Stimulated activated memory B cell treated with anti-CD40 and anti-IgM and Interleukin-4, amounts not matched to agents 10 μg/mL and 1 μg/mL and 100 μg/mL, for 72 hours (primary cell): ENCODE data around the gene PPP3R1.

ENCODE experiments used
- ATAC-seq: fragments of 150-1000 bp; cut with Tn5 transposase; 2 replicates; pipeline ENCODE4 v1.10.0; 2021
- H3K27ac Mint-ChIP-seq: one replicate; pipeline ENCODE4 v1.8.0; 2022; ENCODE audit warnings: mild to moderate bottlenecking, mixed read lengths
- H3K27me3 Mint-ChIP-seq: one replicate; pipeline ENCODE4 v1.8.0; 2022; ENCODE audit warnings: mixed read lengths
- H3K36me3 Mint-ChIP-seq: one replicate; pipeline ENCODE4 v1.8.0; 2022; ENCODE audit warnings: mixed read lengths
- H3K4me1 Mint-ChIP-seq: one replicate; pipeline ENCODE4 v1.8.0; 2022; ENCODE audit warnings: mixed read lengths
- H3K4me3 Mint-ChIP-seq: one replicate; pipeline ENCODE4 v1.8.0; 2022; ENCODE audit warnings: mild to moderate bottlenecking, moderate library complexity, mixed read lengths
- H3K9me3 Mint-ChIP-seq: one replicate; pipeline ENCODE4 v1.8.0; 2022; ENCODE audit warnings: mixed read lengths

The PPP3R1 gene

GRCh38 chr2:68246396-68246795, 5.9 kb downstream of the PPP3R1 start:
- Mint-ChIP-seq H3K36me3 (peaks cover 3% of the 10 kb centered on the region), H3K9me3 (no peaks in the 10 kb centered on the region), H3K4me1 (peaks cover 22% of the 10 kb centered on the region), H3K27ac (no peak overlapping the region), H3K4me3 (no peak overlapping the region), H3K27me3 (no peaks in the 10 kb centered on the region)
- no peak for ATAC-seq

GRCh38 chr2:68245672-68246071, 6.7 kb downstream of the PPP3R1 start:
- Mint-ChIP-seq H3K9me3 (no peaks in the 10 kb centered on the region), H3K4me1 (peaks cover 27% of the 10 kb centered on the region), H3K36me3 (peaks cover 2% of the 10 kb centered on the region), H3K27ac (no peak overlapping the region), H3K4me3 (no peak overlapping the region), H3K27me3 (no peaks in the 10 kb centered on the region)
- ATAC-seq, result no peak

- no peak overlapping the region for H3K27ac Mint-ChIP-seq
- no peaks in the 10 kb centered on the region for H3K9me3 Mint-ChIP-seq
- H3K4me3 Mint-ChIP-seq, result no peak overlapping the region
- no peak for ATAC-seq
- H3K27me3 Mint-ChIP-seq, result no peaks in the 10 kb centered on the region
- H3K4me1 Mint-ChIP-seq, result peaks cover 27% of the 10 kb centered on the region
- peaks cover 8% of the 10 kb centered on the region for H3K36me3 Mint-ChIP-seq
Measured at GRCh38 chr2:68245066-68245465, 7.3 kb downstream of the PPP3R1 start.

DNA sequence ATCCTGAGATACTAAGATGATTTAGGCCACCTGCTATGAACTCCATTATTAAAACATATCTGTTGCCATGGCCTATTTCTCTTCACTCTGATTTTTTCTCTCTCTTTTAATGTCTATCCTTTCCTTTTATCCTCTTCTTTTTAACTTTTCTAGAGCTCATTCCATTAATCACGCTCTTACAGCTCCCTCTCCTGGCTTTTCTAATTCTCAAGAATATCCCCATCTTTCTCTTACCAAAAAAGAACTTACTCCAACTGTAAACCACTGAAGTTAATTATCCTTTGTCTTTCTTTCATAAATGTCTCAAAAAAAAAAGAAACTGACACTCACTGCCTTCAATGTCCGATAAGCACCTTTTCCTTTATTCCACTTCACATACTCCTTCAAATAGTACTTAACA, 7.9 kb downstream of the PPP3R1 start:
- Mint-ChIP-seq H3K9me3 (no peaks in the 10 kb centered on the region), H3K4me1 (peaks cover 29% of the 10 kb centered on the region), H3K27me3 (no peaks in the 10 kb centered on the region), H3K4me3 (no peak overlapping the region), H3K36me3 (peaks cover 10% of the 10 kb centered on the region), H3K27ac (no peak overlapping the region)
- no peak for ATAC-seq

DNA sequence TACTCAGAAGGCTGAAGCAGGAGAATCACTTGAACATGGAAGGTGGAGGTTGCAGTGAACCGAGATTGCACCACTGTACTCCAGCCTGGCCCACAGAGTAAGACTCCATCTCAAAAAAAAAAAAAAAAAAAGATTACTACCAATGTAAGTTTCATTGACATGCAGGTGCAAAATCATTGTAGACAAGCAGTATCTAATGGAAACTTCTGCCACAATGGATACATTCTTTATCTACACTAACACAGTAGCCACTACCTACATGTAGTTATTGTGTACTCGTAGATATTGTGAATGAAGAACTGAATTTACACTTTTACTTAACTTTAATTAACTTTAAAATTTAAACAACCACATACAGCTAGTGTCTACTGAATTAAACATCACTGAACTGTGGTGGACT, 10.6 kb downstream of the PPP3R1 start:
- Mint-ChIP-seq H3K4me1 (peaks cover 47% of the 10 kb centered on the region), H3K36me3 (peaks cover 16% of the 10 kb centered on the region), H3K27ac (no peak overlapping the region), H3K4me3 (no peak overlapping the region), H3K9me3 (no peaks in the 10 kb centered on the region), H3K27me3 (no peaks in the 10 kb centered on the region)
- ATAC-seq, result no peak

DNA sequence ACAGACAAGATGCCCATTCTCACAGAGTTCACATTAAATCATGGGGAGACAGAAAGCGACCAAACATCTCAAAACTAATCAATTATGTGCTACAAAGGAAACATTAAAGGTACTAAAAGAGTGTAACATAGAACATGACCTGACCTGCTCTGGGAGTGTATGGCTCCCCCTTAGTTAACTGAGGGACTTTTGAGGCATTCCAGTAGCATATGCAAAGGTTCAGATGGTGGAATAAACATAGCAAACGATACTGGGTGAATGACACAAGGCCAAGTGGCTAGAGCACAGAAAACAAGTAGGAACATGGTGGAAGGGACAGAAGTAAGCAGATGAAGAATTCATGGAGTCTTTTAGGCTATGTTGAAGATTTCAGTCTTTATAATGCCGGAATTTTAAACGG, 11.9 kb downstream of the PPP3R1 start:
- ATAC-seq, result no peak
- no peak overlapping the region for H3K4me3 Mint-ChIP-seq

GRCh38 chr2:68238955-68239822, 13.1 kb downstream of the PPP3R1 start:
- Mint-ChIP-seq H3K36me3 (peaks cover 16% of the 10 kb centered on the region), H3K27me3 (no peaks in the 10 kb centered on the region), H3K9me3 (no peaks in the 10 kb centered on the region), H3K4me3 (peak overlapping the region; percentile 49), H3K27ac (peak overlapping the region; percentile 62), H3K4me1 (peaks cover 72% of the 10 kb centered on the region)
- no peak for ATAC-seq

More for the DNA sequence above, 11.9 kb downstream of the PPP3R1 start:
- peaks cover 16% of the 10 kb centered on the region for H3K36me3 Mint-ChIP-seq
- H3K27ac Mint-ChIP-seq, result no peak overlapping the region
- peaks cover 60% of the 10 kb centered on the region for H3K4me1 Mint-ChIP-seq
- no peaks in the 10 kb centered on the region for H3K9me3 Mint-ChIP-seq
- no peaks in the 10 kb centered on the region for H3K27me3 Mint-ChIP-seq

- Mint-ChIP-seq H3K4me3 (no peak overlapping the region), H3K9me3 (no peaks in the 10 kb centered on the region), H3K4me1 (peaks cover 75% of the 10 kb centered on the region), H3K27ac (peak overlapping the region; percentile 62), H3K36me3 (peaks cover 16% of the 10 kb centered on the region), H3K27me3 (no peaks in the 10 kb centered on the region)
- ATAC-seq, result no peak
Measured at GRCh38 chr2:68237976-68238580, 14.3 kb downstream of the PPP3R1 start.

DNA sequence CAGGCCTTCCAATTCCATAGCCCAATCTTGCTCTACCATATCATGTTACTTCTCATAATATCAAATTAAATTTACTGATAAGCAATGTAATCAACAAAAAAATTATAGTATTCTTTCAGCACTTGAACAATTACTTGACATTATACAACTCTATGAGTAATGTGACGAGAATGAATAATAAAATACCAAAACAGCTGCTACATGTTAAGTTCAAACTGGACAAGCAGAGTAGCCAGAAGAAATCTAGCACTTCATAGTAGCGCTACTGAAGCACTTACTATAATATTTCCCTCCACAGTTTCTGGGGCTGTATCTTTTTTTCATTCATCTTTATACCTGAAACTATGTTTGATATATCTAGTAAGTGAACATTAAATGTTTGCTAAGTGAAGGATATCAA, 14.9 kb downstream of the PPP3R1 start:
- Mint-ChIP-seq H3K9me3 (no peaks in the 10 kb centered on the region), H3K4me1 (peaks cover 80% of the 10 kb centered on the region), H3K36me3 (peaks cover 16% of the 10 kb centered on the region), H3K4me3 (no peak overlapping the region), H3K27me3 (no peaks in the 10 kb centered on the region), H3K27ac (no peak overlapping the region)
- ATAC-seq, result no peak

DNA sequence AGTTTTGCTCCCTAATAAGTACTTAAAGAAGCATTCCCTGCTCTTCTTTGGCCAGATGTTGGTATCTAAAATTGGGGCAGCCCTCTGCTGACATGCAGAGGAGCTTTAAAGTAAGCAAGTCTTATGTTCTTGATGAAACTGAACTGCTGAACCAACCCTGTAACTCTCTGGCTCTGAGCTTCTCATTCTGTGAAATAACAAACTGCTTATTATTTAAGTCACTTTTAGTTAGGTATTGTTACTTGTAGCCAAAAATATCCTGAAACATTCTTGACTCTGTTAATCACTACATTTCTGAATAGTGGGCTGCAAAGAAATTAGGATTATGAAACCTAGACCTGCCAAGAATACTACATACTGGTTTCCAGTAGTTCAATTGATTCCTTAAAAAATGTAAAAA, 15.5 kb downstream of the PPP3R1 start:
- Mint-ChIP-seq H3K4me3 (no peak overlapping the region), H3K27me3 (no peaks in the 10 kb centered on the region), H3K9me3 (no peaks in the 10 kb centered on the region), H3K27ac (no peak overlapping the region), H3K4me1 (peaks cover 83% of the 10 kb centered on the region), H3K36me3 (peaks cover 16% of the 10 kb centered on the region)
- ATAC-seq, result no peak

- peaks cover 16% of the 10 kb centered on the region for H3K36me3 Mint-ChIP-seq
- H3K4me3 Mint-ChIP-seq, result peak overlapping the region; percentile 8
- H3K9me3 Mint-ChIP-seq, result no peaks in the 10 kb centered on the region
- ATAC-seq, result peak; percentile 59
- H3K27me3 Mint-ChIP-seq, result no peaks in the 10 kb centered on the region
- peaks cover 83% of the 10 kb centered on the region for H3K4me1 Mint-ChIP-seq
- no peak overlapping the region for H3K27ac Mint-ChIP-seq
Measured at GRCh38 chr2:68236103-68236734, 16.1 kb downstream of the PPP3R1 start.

GRCh38 chr2:68235090-68235489, 17.2 kb downstream of the PPP3R1 start:
- Mint-ChIP-seq H3K27ac (no peak overlapping the region), H3K4me3 (no peak overlapping the region), H3K36me3 (peaks cover 15% of the 10 kb centered on the region), H3K4me1 (peaks cover 83% of the 10 kb centered on the region), H3K27me3 (no peaks in the 10 kb centered on the region), H3K9me3 (no peaks in the 10 kb centered on the region)
- no peak for ATAC-seq

GRCh38 chr2:68234405-68234804, 17.9 kb downstream of the PPP3R1 start:
- no peak overlapping the region for H3K4me3 Mint-ChIP-seq
- H3K27me3 Mint-ChIP-seq, result no peaks in the 10 kb centered on the region
- H3K4me1 Mint-ChIP-seq, result peaks cover 83% of the 10 kb centered on the region
- H3K27ac Mint-ChIP-seq, result no peak overlapping the region
- no peaks in the 10 kb centered on the region for H3K9me3 Mint-ChIP-seq
- no peak for ATAC-seq
- peaks cover 14% of the 10 kb centered on the region for H3K36me3 Mint-ChIP-seq

- Mint-ChIP-seq H3K9me3 (no peaks in the 10 kb centered on the region), H3K4me1 (peaks cover 88% of the 10 kb centered on the region), H3K27me3 (no peaks in the 10 kb centered on the region), H3K36me3 (peaks cover 8% of the 10 kb centered on the region), H3K4me3 (no peak overlapping the region), H3K27ac (peak overlapping the region; percentile 74)
- no peak for ATAC-seq
Measured at GRCh38 chr2:68231061-68231372, 21.3 kb downstream of the PPP3R1 start.

DNA sequence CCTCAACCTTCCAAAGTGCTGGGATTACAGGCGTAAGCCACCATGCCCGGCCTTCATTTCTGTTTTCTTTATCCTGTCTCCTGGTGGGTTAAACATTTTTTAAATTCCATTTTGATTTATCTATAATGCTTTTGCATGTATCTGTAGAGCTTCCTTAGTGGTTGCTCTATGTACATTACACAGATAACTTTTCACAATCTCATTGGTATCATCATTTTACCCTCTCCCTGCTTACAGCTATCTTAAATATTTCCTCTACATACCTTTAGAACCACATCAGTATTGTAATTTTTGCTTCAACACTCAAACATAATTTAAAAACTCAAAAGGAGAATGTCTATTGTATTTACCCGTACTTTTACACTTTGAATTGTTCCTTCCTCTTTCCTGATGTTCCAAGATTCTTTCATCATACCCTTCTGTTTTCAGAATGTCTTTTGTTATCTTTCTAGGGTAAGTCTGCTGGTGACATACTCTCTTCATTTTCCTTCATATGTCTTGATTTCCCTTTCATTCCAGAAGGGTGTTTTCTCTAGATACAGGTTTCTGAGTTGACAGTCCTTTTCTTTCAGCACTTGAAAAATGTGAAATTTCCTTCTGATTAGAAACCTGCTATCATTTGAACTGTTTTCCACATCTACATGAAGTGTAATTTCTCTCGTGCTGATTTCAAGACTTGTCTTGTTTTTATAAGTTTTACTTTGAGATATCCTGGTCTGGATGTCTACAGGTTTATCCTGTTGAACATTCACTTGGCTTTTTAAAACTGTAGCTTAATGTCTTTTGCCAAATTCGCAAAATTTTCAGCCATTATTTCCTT, 21.9 kb downstream of the PPP3R1 start:
- no peaks in the 10 kb centered on the region for H3K9me3 Mint-ChIP-seq
- no peaks in the 10 kb centered on the region for H3K27me3 Mint-ChIP-seq
- no peak for ATAC-seq
- H3K4me1 Mint-ChIP-seq, result peaks cover 88% of the 10 kb centered on the region
- no peak overlapping the region for H3K4me3 Mint-ChIP-seq
- peak overlapping the region; percentile 74 for H3K27ac Mint-ChIP-seq
- peaks cover 8% of the 10 kb centered on the region for H3K36me3 Mint-ChIP-seq
